Astrocyte of the spinal cord (primary cell): Measurements from ENCODE around the gene PSMB7.

Experiments
- DNase-seq: peaks from one replicate; pipeline ENCODE4 v3.0.0; 2011; ENCODE audit warnings: low read depth, low spot score
- H3K4me3 ChIP-seq: 2 replicates; pipeline ENCODE4 v1.5.1; 2011; ENCODE audit warnings: low read depth, mild to moderate bottlenecking, low read length, moderate library complexity
- CTCF ChIP-seq: IDR thresholded peaks from 2 replicates; pipeline ENCODE4 v1.5.1; 2012; ENCODE audit warnings: low read depth, mild to moderate bottlenecking, low read length, inconsistent platforms
- in situ Hi-C: cut with HindIII; loops from 2 replicates; pipeline ENCODE4 v1.10.0; 2017; ENCODE audit warnings: low sequenced_read_pairs

Gene PSMB7

DNA sequence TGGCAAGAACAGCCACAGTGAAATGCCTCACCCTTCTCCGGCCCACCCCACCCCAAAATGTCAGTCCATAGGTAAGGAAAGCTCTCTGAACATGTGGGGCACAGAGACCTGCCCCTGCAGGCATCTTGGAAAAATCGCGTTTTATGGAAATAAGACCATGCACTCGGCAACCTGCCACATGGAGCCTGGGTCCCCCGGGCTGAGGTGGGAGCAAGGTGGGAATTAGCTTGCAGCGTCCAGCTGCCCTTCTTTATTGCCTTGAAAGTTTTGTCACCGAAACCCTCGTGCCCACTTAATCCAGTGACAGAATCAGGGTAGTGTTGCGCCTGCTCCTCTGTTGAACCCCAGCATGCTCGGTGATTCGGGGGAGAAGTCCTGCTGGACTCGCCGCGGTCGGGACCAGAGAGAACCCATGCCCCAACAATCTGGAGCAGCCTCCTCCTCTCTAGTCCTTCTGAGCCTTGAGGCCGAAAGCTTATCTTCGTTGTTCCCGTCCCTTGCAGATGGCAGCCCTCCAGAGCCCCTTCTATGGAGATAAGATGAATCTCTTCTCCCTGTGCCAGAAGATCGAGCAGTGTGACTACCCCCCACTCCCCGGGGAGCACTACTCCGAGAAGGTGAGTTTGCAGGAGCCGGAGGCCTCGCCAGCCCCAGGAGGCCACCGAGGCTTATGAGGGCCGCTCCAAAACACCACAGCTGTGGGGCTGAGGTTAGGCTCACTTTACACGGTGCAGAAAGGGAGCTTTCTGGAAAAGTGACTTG is 67.9 kb downstream of the PSMB7 start:
- DNase-seq = no peak
- no peak for TF ChIP-seq CTCF
- no peak overlapping the region for H3K4me3 ChIP-seq
- in situ Hi-C loops = no loop called here

- TF ChIP-seq CTCF = no peak
- in situ Hi-C loops = no loop called here
- no peak overlapping the region for H3K4me3 ChIP-seq
- no peak for DNase-seq
Observed at GRCh38 chr9:124346347-124347163, 68.7 kb downstream of the PSMB7 start.

DNA sequence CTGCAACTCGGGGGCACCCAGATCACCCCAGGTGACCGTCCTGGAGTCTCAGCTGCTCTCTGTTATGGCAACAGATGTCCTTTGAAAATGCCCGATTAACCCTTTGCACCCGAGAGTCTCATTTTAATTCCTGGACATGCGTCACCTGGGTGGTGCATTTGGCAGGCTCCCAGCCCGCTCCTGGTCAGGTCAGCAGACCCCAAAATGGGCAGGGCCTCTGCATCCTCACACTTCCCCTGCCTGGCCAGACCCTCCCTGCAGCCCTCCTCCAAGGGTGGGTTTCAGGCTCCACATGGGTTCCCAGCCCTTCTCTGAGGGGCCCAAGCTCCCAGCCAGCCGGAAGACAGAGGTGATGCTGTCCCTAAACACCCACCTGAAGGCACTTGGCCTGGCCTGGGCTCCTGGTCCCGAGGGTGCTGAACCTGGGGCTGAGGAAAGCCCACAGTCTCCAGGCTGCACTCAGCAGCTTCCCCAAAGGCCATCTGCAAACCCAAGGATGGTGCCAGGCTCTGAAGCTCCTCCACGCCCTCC is 69.4 kb downstream of the PSMB7 start:
- H3K4me3 ChIP-seq = no peak overlapping the region
- DNase-seq = no peak
- in situ Hi-C loops = no loop called here
- TF ChIP-seq CTCF = no peak

GRCh38 chr9:124345063-124345462 is 70.2 kb downstream of the PSMB7 start:
- no peak for TF ChIP-seq CTCF
- no peak overlapping the region for H3K4me3 ChIP-seq
- in situ Hi-C loops = no loop called here
- DNase-seq = no peak

DNA sequence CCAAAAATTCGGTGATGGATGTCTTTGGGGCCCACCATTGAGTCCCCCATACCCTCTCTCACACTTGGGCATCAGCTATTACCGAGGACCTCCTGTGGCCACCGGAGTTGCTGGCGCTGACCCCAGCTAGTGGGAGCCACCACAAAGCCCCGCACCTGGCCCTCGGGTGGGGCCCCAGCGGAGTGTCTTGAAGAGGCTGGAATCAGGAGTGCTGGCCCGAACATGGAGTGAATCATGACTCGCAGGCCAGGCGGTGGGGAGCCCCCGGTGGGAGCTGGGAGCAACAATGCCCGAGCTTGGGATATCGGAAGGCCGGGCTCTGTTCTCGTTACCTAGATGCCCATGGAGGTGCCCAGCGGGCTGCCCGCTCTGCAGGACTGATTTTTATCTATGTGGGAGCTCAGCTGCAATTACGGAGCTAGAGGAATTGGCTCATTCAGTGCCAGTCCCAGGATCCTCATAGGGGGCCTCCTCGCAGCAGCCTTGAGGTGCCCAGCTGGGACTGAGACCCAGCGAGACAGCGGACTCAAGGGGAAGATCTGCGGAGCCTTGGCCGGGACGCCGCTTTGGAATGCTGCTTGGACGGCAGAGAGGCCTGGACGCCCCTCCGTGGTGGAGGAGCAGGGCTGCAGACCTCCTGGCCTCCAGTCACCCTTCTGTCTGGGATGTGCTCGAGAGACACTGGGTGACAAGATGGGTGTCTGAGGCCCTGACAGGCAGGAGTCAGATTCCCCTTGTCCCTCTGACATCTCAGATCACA is 70.8 kb downstream of the PSMB7 start:
- no peak for TF ChIP-seq CTCF
- DNase-seq = no peak
- H3K4me3 ChIP-seq = no peak overlapping the region
- in situ Hi-C loops = no loop called here
